Measurements from ENCODE around the gene FXN. TPM values are rescaled to one million over a fixed set of nuclear protein-coding genes. Genes with fewer than 3 reads are reported as not detected.
"Not testable (repeated sequence)": the region's sequence is repeated elsewhere in the genome, so short reads cannot be mapped to it uniquely, and the experiment has no call there.

Gene FXN
- total RNA-seq: 17.1 and 21.2 TPM in 2 replicates
- polyA plus RNA-seq: 13.0 and 18.2 TPM in 2 replicates
- 22.9 and 24.8 TPM in 2 replicates for polyA plus RNA-seq (2011; cell fraction: cytosol; rRNA removed)
- 9.9 and 10.9 TPM in 2 replicates for polyA plus RNA-seq (2011; cell fraction: nucleus; rRNA removed)
- 28.2 and 40.7 TPM in 2 replicates for polyA plus RNA-seq (2012)
- 9.6 and 12.0 TPM in 2 replicates for polyA minus RNA-seq
- polyA minus RNA-seq (2011; cell fraction: cytosol; rRNA and poly(A)+ RNA removed): 5.2 TPM
- 3.9 and 5.1 TPM in 2 replicates for polyA minus RNA-seq (2011; cell fraction: nucleus; rRNA and poly(A)+ RNA removed)
- Bru-seq, nascent RNA: percentile 65 among the genes with signal in this experiment
- percentile 78 among the genes with signal in this experiment for BruChase-seq, experiment 1, labeled RNA remaining after a 6-hour chase
- percentile 73 among the genes with signal in this experiment for BruChase-seq, experiment 2, labeled RNA remaining after a 2-hour chase
- long read RNA-seq, full-length matches to known transcripts: 75 of 82 reads
- long read RNA-seq, partial matches to known transcripts: 2 of 82 reads
- long read RNA-seq, other reads (novel, unspliced or antisense): 5 of 82 reads

- intact Hi-C loops (cut with micrococcal nuclease): loop anchor here (1.0 to 5.0 kb wide), 4 partner anchors 9 to 158 kb away; no protein-coding TSS in a partner anchor
- dilution Hi-C loops (cut with MboI; ENCODE audit: extremely low pct_ligation_motif_present, low sequenced_read_pairs): no loop called here
Measured at GRCh38 chr9:69035438-69036308, at the start of gene FXN. FXN (plus strand) TSS chr9:69035752; CDS start chr9:69035783, 31 bp downstream.

GRCh38 chr9:68986949-68987348 lies 48.6 kb upstream of the FXN start:
- dilution Hi-C loops (cut with MboI; ENCODE audit: extremely low pct_ligation_motif_present, low sequenced_read_pairs); DNase-seq (ENCODE audit: low read depth, low spot score); H3K9ac ChIP-seq (replicated peaks; ENCODE audit: extremely low read depth, insufficient read depth, low read length); BruUV-seq (replicated peaks); H3K9me3 ChIP-seq (replicated peaks; ENCODE audit: control insufficient read depth, insufficient read depth, low read length); H3K4me3 ChIP-seq (replicated peaks in 1 of 3; ENCODE audit: insufficient read depth in 1 of 3, low read depth in 1 of 3, low read length in 3 of 3); H3K36me3 ChIP-seq (ENCODE audit: control insufficient read depth in 2 of 2, extremely low read depth in 1 of 2, insufficient read depth in 2 of 2, low read length in 2 of 2); FAIRE-seq; H3K4me2 ChIP-seq (ENCODE audit: insufficient read depth, low read length); H3K9me1 ChIP-seq (replicated peaks; ENCODE audit: control insufficient read depth, extremely low read depth, insufficient read depth, low read length); H3K27ac ChIP-seq (ENCODE audit: insufficient read depth, low read depth, low read length); H3K4me1 ChIP-seq (ENCODE audit: control insufficient read depth, extremely low read depth, insufficient read depth, low read length); H3K79me2 ChIP-seq (ENCODE audit: control insufficient read depth, insufficient read depth, low read length); CTCF ChIA-PET; intact Hi-C loops (cut with micrococcal nuclease); H4K20me1 ChIP-seq (replicated peaks; ENCODE audit: control insufficient read depth, extremely low read depth, insufficient read depth, low read length); H3K27me3 ChIP-seq (ENCODE audit: control insufficient read depth in 2 of 2, insufficient read depth in 2 of 2, low read length in 2 of 2); H2AFZ ChIP-seq (ENCODE audit: low read depth, low read length); POLR2A ChIA-PET: not testable (repeated sequence)

More at GRCh38 chr9:69035438-69036308, at the start of gene FXN:
- POLR2A ChIA-PET: interaction anchor here (1.4 kb wide), 1 partner anchor 157 kb away, joined by 3 read pairs; no protein-coding TSS in a partner anchor
- no TSS peak for BruUV-seq (replicated peaks)
- Histone ChIP-seq H3K9me1 (replicated peaks; ENCODE audit: control insufficient read depth, extremely low read depth, insufficient read depth, low read length) (no peaks in the 10 kb centered on the region), H3K4me2 (ENCODE audit: insufficient read depth, low read length) (peak within 1 kb of the TSS; percentile 81), H3K4me3 (replicated peaks in 1 of 3; ENCODE audit: insufficient read depth in 1 of 3, low read depth in 1 of 3, low read length in 3 of 3) (peak within 1 kb of the TSS; percentile 44 to 81 (median 67)), H3K79me2 (ENCODE audit: control insufficient read depth, insufficient read depth, low read length) (peaks cover 28% of the 10 kb centered on the region), H2AFZ (ENCODE audit: low read depth, low read length) (peak within 1 kb of the TSS; percentile 93), H3K9ac (replicated peaks; ENCODE audit: extremely low read depth, insufficient read depth, low read length) (peak within 1 kb of the TSS; percentile 69), H3K36me3 (ENCODE audit: control insufficient read depth in 2 of 2, extremely low read depth in 1 of 2, insufficient read depth in 2 of 2, low read length in 2 of 2) (no peaks in the 10 kb centered on the region), H3K27ac (ENCODE audit: insufficient read depth, low read depth, low read length) (peak within 1 kb of the TSS; percentile 31), H4K20me1 (replicated peaks; ENCODE audit: control insufficient read depth, extremely low read depth, insufficient read depth, low read length) (no peaks in the 10 kb centered on the region), H3K4me1 (ENCODE audit: control insufficient read depth, extremely low read depth, insufficient read depth, low read length) (peaks cover 18% of the 10 kb centered on the region), H3K9me3 (replicated peaks; ENCODE audit: control insufficient read depth, insufficient read depth, low read length) (no peaks in the 10 kb centered on the region), H3K27me3 (ENCODE audit: control insufficient read depth in 2 of 2, insufficient read depth in 2 of 2, low read length in 2 of 2) (no peaks in the 10 kb centered on the region)
- DNase-seq (ENCODE audit: low read depth, low spot score): peak; percentile 85
- TF ChIP-seq POLR2AphosphoS5 (IDR thresholded peaks at IDR 0.05; ENCODE audit: insufficient read depth, low read depth, low read length) (peak; percentile 84), GATA2 (IDR thresholded peaks at IDR 0.05; ENCODE audit: insufficient read depth, insufficient read length, low read depth, low read length) (no peak), POLR2A (IDR thresholded peaks at IDR 0.05; ENCODE audit: low read depth, low read length) (peak; percentile 52), CTCF (IDR thresholded peaks at IDR 0.05; ENCODE audit: extremely low read depth in 1 of 2, insufficient read depth in 1 of 2, low read depth in 1 of 2, low read length in 2 of 2) (peak; percentile 99 to 100), MYC (IDR thresholded peaks at IDR 0.05; ENCODE audit: low read depth, low read length) (peak; percentile 26)
- CTCF ChIA-PET: interaction anchor here (0.6 to 5.0 kb wide), 33 partner anchors 10 to 896 kb away, joined by 3 to 63 read pairs (median 4); no protein-coding TSS in a partner anchor
- FAIRE-seq: peak; percentile 68
